ENCODE measurements around the gene PHACTR2. TPM values are rescaled to one million over a fixed set of nuclear protein-coding genes. Genes with fewer than 3 reads are reported as not detected.

The PHACTR2 gene
- total and polyA plus RNA-seq, 2 of the 13 experiments (the other 11 are each of a cell fraction or from before 2014, with no cell fraction given) = 11.3 to 28.2 TPM

- TF ChIP-seq ARNT2 (CRISPR knock-in tag; IDR thresholded peaks at IDR 0.05; ENCODE audit: low read depth) = peak; percentile 51; the same call in 1 of the 2 replicates
- 0 out of 2 replicates have a peak, but pooled peaks have one; percentile 24 for TF ChIP-seq SP5 (CRISPR knock-in tag; IDR thresholded peaks at IDR 0.05; ENCODE audit: borderline replicate concordance, low read depth)
- TF ChIP-seq ZNF703 (CRISPR knock-in tag; IDR thresholded peaks at IDR 0.05; ENCODE audit: borderline replicate concordance) = no peak
- no peak for TF ChIP-seq GPBP1L1 (CRISPR knock-in tag; IDR thresholded peaks at IDR 0.05)
- no peak for TF ChIP-seq KAT7 (CRISPR knock-in tag; IDR thresholded peaks at IDR 0.05; ENCODE audit: borderline replicate concordance)
- no peak for TF ChIP-seq ZSCAN30 (CRISPR knock-in tag; IDR thresholded peaks at IDR 0.05)
- 0 out of 2 replicates have a peak, but pooled peaks have one; percentile 68 for TF ChIP-seq SNAPC2 (CRISPR knock-in tag; IDR thresholded peaks at IDR 0.05)
- no peak for TF ChIP-seq CCAR2 (optimal IDR thresholded peaks at IDR 0.05; ENCODE audit: low read depth, low read length)
- TF ChIP-seq KIAA2018 (CRISPR knock-in tag; IDR thresholded peaks at IDR 0.05; ENCODE audit: borderline replicate concordance) = no peak
Measured at GRCh38 chr6:143747347-143747842, 69.6 kb downstream of the PHACTR2 start (continued).

Data from HepG2 (cell line).